SU-DHL-6 (cell line): ENCODE results near the gene SNX8.

Experiments used
- H2AFZ ChIP-seq: fragments of 200-600 bp; sonication (generic); 2 replicates; pipeline ENCODE4 v1.6.1; 2014; ENCODE audit warnings: low read depth, mild to moderate bottlenecking, moderate library complexity, mixed read lengths, antibody characterized with exemption, low read length; ENCODE audit not compliant: severe bottlenecking
- H3F3A ChIP-seq: fragments of 200-600 bp; shearing (Covaris generic); 2 replicates; pipeline ENCODE4 v1.6.0; 2016; ENCODE audit warnings: antibody characterized with exemption, mild to moderate bottlenecking; ENCODE audit not compliant: insufficient read depth
- H3K27ac ChIP-seq: fragments of 200-600 bp; sonication (generic); 2 replicates; pipeline ENCODE4 v1.5.1; 2016; ENCODE audit warnings: low read depth, mild to moderate bottlenecking, low read length, moderate library complexity, mixed read lengths
- H3K27me3 ChIP-seq: fragments of 200-600 bp; sonication (generic), shearing (Covaris generic); 2 replicates; pipeline ENCODE4 v1.6.0; 2014; ENCODE audit warnings: mild to moderate bottlenecking, low read length
- H3K36me3 ChIP-seq: fragments of 200-600 bp; sonication (generic); 2 replicates; pipeline ENCODE4 v1.6.1; 2014; ENCODE audit warnings: mild to moderate bottlenecking, low read length, mixed read lengths
- H3K4me2 ChIP-seq: fragments of 300-600, 200-600 bp; shearing (Covaris generic), sonication (generic); 2 replicates; pipeline ENCODE4 v1.6.0; 2014; ENCODE audit warnings: low read length, low read depth, mild to moderate bottlenecking; ENCODE audit not compliant: poor library complexity, severe bottlenecking
- H3K4me3 ChIP-seq: fragments of 200-600 bp; sonication (generic); 2 replicates; pipeline ENCODE4 v1.5.1; 2014; ENCODE audit warnings: antibody characterized with exemption, low read length, mild to moderate bottlenecking, mixed read lengths; ENCODE audit not compliant: insufficient read depth, poor library complexity, severe bottlenecking
- H3K79me2 ChIP-seq: fragments of 200-600 bp; sonication (generic); 2 replicates; pipeline ENCODE4 v1.6.1; 2014; ENCODE audit warnings: mild to moderate bottlenecking, low read length, moderate library complexity; ENCODE audit not compliant: insufficient read depth
- H3K9ac ChIP-seq: fragments of 200-600 bp; sonication (generic); 2 replicates; pipeline ENCODE4 v1.7.0; 2014; ENCODE audit warnings: mild to moderate bottlenecking, low read length
- H3K9me2 ChIP-seq: fragments of 200-600 bp; sonication (generic); replicated peaks from 2 replicates; pipeline ENCODE4 v1.6.1; 2014; ENCODE audit warnings: low read length; ENCODE audit not compliant: insufficient read depth
- H3K9me3 ChIP-seq: fragments of 200-600 bp; sonication (generic); 2 replicates; pipeline ENCODE4 v1.6.1; 2014; ENCODE audit warnings: low read length, mixed read lengths; ENCODE audit not compliant: insufficient read depth
- H4K20me1 ChIP-seq: fragments of 200-600 bp; sonication (generic); 2 replicates; pipeline ENCODE4 v1.6.1; 2014; ENCODE audit warnings: low read depth, mild to moderate bottlenecking, antibody characterized with exemption, low read length, moderate library complexity, mixed read lengths
- CTCF ChIP-seq: fragments of 200-600 bp; sonication (generic); IDR thresholded peaks from one replicate; pipeline ENCODE4 v1.5.1; 2017; ENCODE audit warnings: antibody characterized with exemption, mild to moderate bottlenecking, low read length, moderate library complexity; ENCODE audit not compliant: insufficient read depth, poor library complexity, severe bottlenecking
- EZH2phosphoT487 ChIP-seq: fragments of 200-600 bp; sonication (generic), shearing (Covaris generic); conservative IDR thresholded peaks from 2 replicates; pipeline ENCODE4 v1.6.1; 2018; ENCODE audit warnings: mild to moderate bottlenecking, antibody characterized with exemption, low read length, moderate library complexity, mixed read lengths

SNX8 gene

GRCh38 chr7:2223321-2223720 lies 90.9 kb downstream of the SNX8 start:
- no peak overlapping the region for H3K9ac ChIP-seq
- H3K9me3 ChIP-seq: no peaks in the 10 kb centered on the region
- no peaks in the 10 kb centered on the region for H3K9me2 ChIP-seq
- peaks cover 30% of the 10 kb centered on the region for H3K79me2 ChIP-seq
- H3F3A ChIP-seq: no peaks in the 10 kb centered on the region
- H4K20me1 ChIP-seq: no peaks in the 10 kb centered on the region
- H3K27me3 ChIP-seq: no peaks in the 10 kb centered on the region
- no peak overlapping the region for H3K4me3 ChIP-seq
- H3K36me3 ChIP-seq: no peaks in the 10 kb centered on the region
- H3K27ac ChIP-seq: no peak overlapping the region
- TF ChIP-seq EZH2phosphoT487 (no peak), CTCF (no peak)
- H2AFZ ChIP-seq: no peak overlapping the region
- no peak overlapping the region for H3K4me2 ChIP-seq

- H4K20me1 ChIP-seq: no peaks in the 10 kb centered on the region
- H3K4me2 ChIP-seq: no peak overlapping the region
- peaks cover 22% of the 10 kb centered on the region; the same call in 1 of the 2 replicates for H3K79me2 ChIP-seq
- no peak overlapping the region for H3K4me3 ChIP-seq
- TF ChIP-seq EZH2phosphoT487 (no peak), CTCF (no peak)
- H3F3A ChIP-seq: no peaks in the 10 kb centered on the region
- no peak overlapping the region for H3K9ac ChIP-seq
- H3K9me2 ChIP-seq: no peaks in the 10 kb centered on the region
- no peaks in the 10 kb centered on the region for H3K36me3 ChIP-seq
- H3K27me3 ChIP-seq: no peaks in the 10 kb centered on the region
- H3K27ac ChIP-seq: no peak overlapping the region
- no peaks in the 10 kb centered on the region for H3K9me3 ChIP-seq
- H2AFZ ChIP-seq: no peak overlapping the region
Measured at GRCh38 chr7:2222516-2222915, 91.7 kb downstream of the SNX8 start.

GRCh38 chr7:2220954-2221353 lies 93.3 kb downstream of the SNX8 start:
- H3K9ac ChIP-seq: no peak overlapping the region
- H2AFZ ChIP-seq: no peak overlapping the region
- no peaks in the 10 kb centered on the region for H3F3A ChIP-seq
- TF ChIP-seq CTCF (no peak), EZH2phosphoT487 (no peak)
- H3K9me2 ChIP-seq: no peaks in the 10 kb centered on the region
- H3K4me3 ChIP-seq: no peak overlapping the region
- H4K20me1 ChIP-seq: no peaks in the 10 kb centered on the region
- H3K36me3 ChIP-seq: peaks cover 2% of the 10 kb centered on the region; the same call in 1 of the 2 replicates
- no peak overlapping the region for H3K27ac ChIP-seq
- peaks cover 11% of the 10 kb centered on the region; the same call in 1 of the 2 replicates for H3K79me2 ChIP-seq
- H3K27me3 ChIP-seq: no peaks in the 10 kb centered on the region
- H3K4me2 ChIP-seq: no peak overlapping the region
- no peaks in the 10 kb centered on the region for H3K9me3 ChIP-seq

GRCh38 chr7:2220506-2220905 lies 93.7 kb downstream of the SNX8 start:
- no peak overlapping the region for H2AFZ ChIP-seq
- H3F3A ChIP-seq: no peaks in the 10 kb centered on the region
- H3K79me2 ChIP-seq: peaks cover 11% of the 10 kb centered on the region; the same call in 1 of the 2 replicates
- H3K4me3 ChIP-seq: no peak overlapping the region
- H3K9ac ChIP-seq: no peak overlapping the region
- H3K9me2 ChIP-seq: no peaks in the 10 kb centered on the region
- H3K9me3 ChIP-seq: no peaks in the 10 kb centered on the region
- peaks cover 2% of the 10 kb centered on the region; the same call in 1 of the 2 replicates for H3K36me3 ChIP-seq
- H4K20me1 ChIP-seq: no peaks in the 10 kb centered on the region
- H3K4me2 ChIP-seq: no peak overlapping the region
- H3K27me3 ChIP-seq: no peaks in the 10 kb centered on the region
- H3K27ac ChIP-seq: no peak overlapping the region
- no peak for TF ChIP-seq EZH2phosphoT487
- no peak for TF ChIP-seq CTCF
